Measurements from ENCODE around the gene CEP43. TPM values are rescaled to one million over a fixed set of nuclear protein-coding genes. Genes with fewer than 3 reads are reported as not detected.

The CEP43 gene
- total RNA-seq (2022; extraction: Qiagen RNA extraction), result 8.8 to 9.9 TPM (median 9.2 TPM) in 5 replicates

GRCh38 chr6:166999145-166999883, at the start of gene CEP43:
TSS of gene CEP43 (plus strand) at chr6:166999397. CDS start at chr6:166999413, 16 bp downstream.

DNA sequence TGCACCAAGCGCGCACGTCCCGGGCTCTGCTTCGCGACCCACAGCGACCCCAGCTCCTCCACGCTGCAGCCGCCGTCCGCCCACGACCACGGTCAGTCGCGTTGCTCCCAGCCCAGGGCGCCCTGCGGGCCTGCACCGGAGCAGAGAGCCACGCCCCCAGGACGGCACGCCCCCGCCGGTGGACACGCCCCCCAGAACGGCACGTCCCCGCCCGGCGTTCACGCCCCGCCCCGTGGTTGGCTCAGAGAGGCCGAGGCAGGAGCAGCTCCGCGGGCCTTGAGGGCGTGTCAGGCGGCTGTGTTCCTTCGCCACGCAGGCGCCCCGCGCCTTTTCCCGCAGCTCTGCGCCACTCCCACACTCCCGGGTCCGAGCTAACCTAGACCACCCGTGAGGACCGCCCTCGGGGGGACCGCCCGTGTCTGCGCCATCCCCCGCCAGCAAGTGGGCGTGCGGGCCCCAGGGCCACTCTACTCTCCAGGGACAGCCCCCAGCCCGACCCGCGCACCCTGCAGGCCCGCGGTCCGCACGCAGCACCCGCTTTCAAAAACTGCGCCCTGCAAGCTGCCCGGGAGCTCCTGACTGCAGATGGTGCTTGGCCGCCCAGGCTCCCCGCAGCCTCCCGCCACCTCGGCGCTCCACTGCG, 42.6 kb upstream of the CEP43 start, which contains the start of gene RNASET2:
TSS of gene RNASET2 (minus strand) at position 107 of the 643 bp plus-strand sequence. CDS start 368 bp downstream, outside the sequence.

Other genes with a start within 250 kb of the CEP43 start
- gene RNASET2, start 42.8 kb upstream of the CEP43 start, total RNA-seq (2022; extraction: Qiagen RNA extraction), result 12.9 to 17.0 TPM (median 16.6 TPM) in 5 replicates
- 0.09 TPM in 1 of 5 replicates, not detected in the others for gene CCR6, start 123.7 kb downstream of the CEP43 start, total RNA-seq (2022; extraction: Qiagen RNA extraction)
- gene GPR31, start 158.6 kb downstream of the CEP43 start, total RNA-seq (2022; extraction: Qiagen RNA extraction), result not detected in 5 replicates